ENCODE measurements around the gene CCDC187. TPM values are rescaled to one million over a fixed set of nuclear protein-coding genes. Genes with fewer than 3 reads are reported as not detected.
"Not testable (repeated sequence)": the region's sequence is repeated elsewhere in the genome, so short reads cannot be mapped to it uniquely, and the experiment has no call there.

Gene CCDC187
- total RNA-seq, 1 experiment from 2014 or later, result not detected

GRCh38 chr9:136239135-136239982 lies 64.5 kb downstream of the CCDC187 start:
- no peak overlapping the region for H3K4me3 ChIP-seq (ENCODE audit: low read depth, low read length, poor library complexity, severe bottlenecking)
- H3K36me3 ChIP-seq (ENCODE audit: insufficient read depth, low read length, poor library complexity, severe bottlenecking), result peaks cover 20% of the 10 kb centered on the region
- no peak for DNase-seq (ENCODE audit: low spot score)
- no peaks in the 10 kb centered on the region for H3K27me3 ChIP-seq (replicated peaks; ENCODE audit: insufficient read depth, low read depth, low read length, poor library complexity)
- intact Hi-C loops (cut with micrococcal nuclease; ENCODE audit: unreplicated experiment), result no loop called here
- H3K9me3 ChIP-seq (ENCODE audit: low read depth, low read length, poor library complexity, severe bottlenecking), result no peaks in the 10 kb centered on the region
- ChIA-PET CTCF (no interaction called here), POLR2A (ENCODE audit: low non-redundant PET) (no interaction called here)
- BruUV-seq (replicated peaks), result no TSS peak
- peaks cover 10% of the 10 kb centered on the region for H3K4me1 ChIP-seq (ENCODE audit: insufficient read depth, low read length, poor library complexity, severe bottlenecking)
- H3K27ac ChIP-seq (ENCODE audit: low read depth, low read length, poor library complexity, severe bottlenecking), result no peak overlapping the region
- TF ChIP-seq EZH2 (IDR thresholded peaks at IDR 0.05; ENCODE audit: borderline replicate concordance, low read depth, low read length, poor library complexity, severe bottlenecking) (no peak), CTCF (conservative IDR thresholded peaks at IDR 0.05; ENCODE audit: low read depth, low read length) (no peak)

DNA sequence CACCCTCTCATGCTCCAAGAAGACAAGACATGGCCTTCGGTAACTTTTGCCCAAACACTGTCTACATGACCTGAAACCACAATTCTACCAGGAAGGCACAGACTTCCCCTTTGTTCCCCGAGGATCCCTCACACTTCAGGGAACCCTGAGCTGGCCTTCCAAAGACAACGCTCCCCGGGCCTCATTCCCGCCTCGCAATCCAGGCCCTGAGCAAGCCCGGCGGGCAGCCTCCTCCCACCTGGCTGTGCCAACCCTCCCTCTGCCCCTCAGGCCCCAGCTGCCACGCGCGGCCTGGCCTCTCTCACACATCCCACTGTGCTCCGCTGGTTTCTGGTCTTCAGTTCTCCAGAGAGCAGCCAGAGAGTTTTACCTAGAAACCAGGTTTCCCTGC lies 65.6 kb downstream of the CCDC187 start:
- Histone ChIP-seq H3K27me3 (replicated peaks; ENCODE audit: insufficient read depth, low read depth, low read length, poor library complexity) (no peaks in the 10 kb centered on the region), H3K36me3 (ENCODE audit: insufficient read depth, low read length, poor library complexity, severe bottlenecking) (peaks cover 20% of the 10 kb centered on the region), H3K4me3 (ENCODE audit: low read depth, low read length, poor library complexity, severe bottlenecking) (no peak overlapping the region), H3K4me1 (ENCODE audit: insufficient read depth, low read length, poor library complexity, severe bottlenecking) (peaks cover under 1% of the 10 kb centered on the region), H3K9me3 (ENCODE audit: low read depth, low read length, poor library complexity, severe bottlenecking) (no peaks in the 10 kb centered on the region), H3K27ac (ENCODE audit: low read depth, low read length, poor library complexity, severe bottlenecking) (no peak overlapping the region)
- CTCF ChIA-PET, result no interaction called here
- no TSS peak for BruUV-seq (replicated peaks)
- DNase-seq (ENCODE audit: low spot score), result no peak
- POLR2A ChIA-PET (ENCODE audit: low non-redundant PET), result no interaction called here
- intact Hi-C loops (cut with micrococcal nuclease; ENCODE audit: unreplicated experiment), result no loop called here
- TF ChIP-seq EZH2 (IDR thresholded peaks at IDR 0.05; ENCODE audit: borderline replicate concordance, low read depth, low read length, poor library complexity, severe bottlenecking) (no peak), CTCF (conservative IDR thresholded peaks at IDR 0.05; ENCODE audit: low read depth, low read length) (no peak)

DNA sequence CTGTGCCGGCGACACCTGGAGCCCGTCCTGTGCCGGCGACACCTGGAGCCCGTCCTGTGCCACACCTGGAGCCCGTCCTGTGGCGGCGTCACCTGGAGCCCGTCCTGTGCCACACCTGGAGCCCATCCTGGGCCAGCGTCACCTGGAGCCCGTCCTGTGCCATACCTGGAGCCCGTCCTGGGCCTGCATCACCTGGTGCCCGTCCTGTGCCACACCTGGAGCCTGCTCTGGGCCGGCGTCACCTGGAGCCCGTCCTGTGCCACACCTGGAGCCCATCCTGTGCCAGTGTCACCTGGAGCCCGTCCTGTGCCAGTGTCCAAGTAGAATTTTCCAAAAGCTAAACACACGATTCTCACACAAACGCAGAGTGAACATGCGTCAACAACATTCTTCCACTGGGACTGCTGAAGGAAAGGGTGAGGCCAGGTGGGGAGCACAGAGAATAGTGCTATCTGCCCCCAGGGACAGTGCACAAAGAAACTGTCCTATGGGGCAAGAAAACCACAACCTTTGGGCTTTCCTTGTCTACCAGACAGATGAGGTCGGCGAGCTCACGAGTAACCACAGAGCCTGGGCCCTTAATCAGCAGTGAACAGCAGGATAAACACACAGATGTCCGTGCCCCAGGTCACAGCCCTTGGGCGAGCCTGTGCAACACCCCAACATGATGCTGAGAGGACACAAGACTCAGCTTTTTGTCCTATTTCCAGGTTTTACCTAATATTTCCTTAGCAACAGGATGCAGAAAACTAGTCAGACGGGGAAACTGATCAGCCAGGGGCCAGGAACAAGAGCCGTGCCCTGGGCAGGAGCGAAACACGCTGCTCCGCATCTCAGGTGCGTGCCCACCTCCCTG lies 66.2 kb downstream of the CCDC187 start:
- intact Hi-C loops (cut with micrococcal nuclease; ENCODE audit: unreplicated experiment), result no loop called here
- H3K4me1 ChIP-seq (ENCODE audit: insufficient read depth, low read length, poor library complexity, severe bottlenecking), result no peaks in the 10 kb centered on the region
- no peak overlapping the region for H3K27ac ChIP-seq (ENCODE audit: low read depth, low read length, poor library complexity, severe bottlenecking)
- ChIA-PET CTCF (no interaction called here), POLR2A (ENCODE audit: low non-redundant PET) (no interaction called here)
- no peaks in the 10 kb centered on the region for H3K9me3 ChIP-seq (ENCODE audit: low read depth, low read length, poor library complexity, severe bottlenecking)
- no peaks in the 10 kb centered on the region for H3K27me3 ChIP-seq (replicated peaks; ENCODE audit: insufficient read depth, low read depth, low read length, poor library complexity)
- H3K36me3 ChIP-seq (ENCODE audit: insufficient read depth, low read length, poor library complexity, severe bottlenecking), result peaks cover 20% of the 10 kb centered on the region
- no peak for TF ChIP-seq CTCF (conservative IDR thresholded peaks at IDR 0.05; ENCODE audit: low read depth, low read length)
- H3K4me3 ChIP-seq (ENCODE audit: low read depth, low read length, poor library complexity, severe bottlenecking), result no peak overlapping the region
- no TSS peak for BruUV-seq (replicated peaks)
- no peak for DNase-seq (ENCODE audit: low spot score)

- peaks cover 27% of the 10 kb centered on the region for H3K36me3 ChIP-seq (ENCODE audit: insufficient read depth, low read length, poor library complexity, severe bottlenecking)
- H3K27ac ChIP-seq (ENCODE audit: low read depth, low read length, poor library complexity, severe bottlenecking); H3K27me3 ChIP-seq (replicated peaks; ENCODE audit: insufficient read depth, low read depth, low read length, poor library complexity); H3K9me3 ChIP-seq (ENCODE audit: low read depth, low read length, poor library complexity, severe bottlenecking); CTCF ChIA-PET; POLR2A ChIA-PET (ENCODE audit: low non-redundant PET); H3K4me1 ChIP-seq (ENCODE audit: insufficient read depth, low read length, poor library complexity, severe bottlenecking); BruUV-seq (replicated peaks); H3K4me3 ChIP-seq (ENCODE audit: low read depth, low read length, poor library complexity, severe bottlenecking); DNase-seq (ENCODE audit: low spot score); intact Hi-C loops (cut with micrococcal nuclease; ENCODE audit: unreplicated experiment): not testable (repeated sequence)
These were observed 67.2 kb downstream of the CCDC187 start for GRCh38 chr9:136236471-136237410.
